Activated CD4-positive, CD25-positive, alpha-beta regulatory T cell (primary cell): ENCODE results near the gene WNT7B.

Experiments used
- DNase-seq, 4 experiments: peaks; one replicate each; lab custom pipeline; 2025; lab: John Stamatoyannopoulos, UW

Gene WNT7B

GRCh38 chr22:45887202-45888131 lies 89.5 kb downstream of the WNT7B start:
- DNase-seq = no peak

- no peak for DNase-seq
Observed at GRCh38 chr22:45886540-45886939, 90.4 kb downstream of the WNT7B start.

DNA sequence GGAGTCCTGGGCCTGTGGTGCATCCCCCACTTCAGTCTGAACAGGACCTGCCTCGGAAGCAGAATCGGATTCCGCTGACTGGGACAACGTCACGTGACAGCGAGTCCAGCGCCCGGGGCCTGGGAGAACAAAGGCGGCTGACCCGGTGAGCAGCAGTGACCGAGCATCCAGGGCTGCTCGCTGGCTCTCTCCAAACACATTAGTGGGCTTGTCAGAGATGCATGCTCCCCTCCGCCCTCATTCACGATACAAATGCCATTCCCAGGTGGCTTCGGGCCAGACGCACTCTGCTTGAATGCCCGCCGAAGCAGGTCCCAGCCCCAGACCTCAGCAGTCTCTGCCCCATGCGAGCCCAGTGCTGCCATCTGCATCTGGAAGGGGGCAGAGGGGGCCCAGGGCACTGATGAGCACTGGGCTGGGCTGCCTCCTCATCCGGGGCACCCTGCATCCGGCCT lies 91.0 kb downstream of the WNT7B start:
- DNase-seq = no peak

DNA sequence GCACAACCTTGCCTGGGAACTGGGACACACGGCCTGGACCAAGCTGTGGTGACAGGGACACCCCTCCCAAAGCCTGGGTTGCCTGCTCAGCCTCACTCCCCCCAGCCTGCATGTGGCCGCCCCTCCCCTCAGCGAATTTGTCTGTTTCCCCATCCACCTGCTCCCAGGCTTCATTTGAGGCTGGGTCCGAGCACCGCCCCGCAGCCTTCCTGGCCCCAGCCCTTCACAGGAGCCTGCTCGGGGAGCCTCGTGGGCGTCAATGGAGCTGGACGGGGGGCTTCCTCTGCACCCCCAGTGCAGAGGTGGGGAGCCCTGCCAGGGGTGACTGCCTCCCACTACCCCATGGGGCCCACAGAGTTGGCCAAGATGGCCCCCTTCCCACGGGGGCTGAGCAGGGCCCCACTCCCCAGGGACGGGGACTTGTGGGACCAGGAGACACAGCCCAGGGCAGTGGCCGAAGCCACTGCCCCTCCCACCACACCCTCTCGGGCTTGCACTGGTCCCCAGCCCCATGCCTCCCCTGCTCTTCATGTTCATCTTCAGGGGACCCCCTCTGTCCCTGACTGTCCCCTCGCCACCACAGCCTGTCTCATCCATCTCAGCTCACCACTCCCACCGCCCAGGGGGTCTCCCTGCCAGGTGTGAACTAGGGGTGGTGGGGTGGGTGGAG lies 91.7 kb downstream of the WNT7B start:
- no peak for DNase-seq

- DNase-seq = no peak
Observed at GRCh38 chr22:45884201-45885062, 92.5 kb downstream of the WNT7B start.

- DNase-seq = no peak
Observed at GRCh38 chr22:45883811-45884170, 93.2 kb downstream of the WNT7B start.

DNA sequence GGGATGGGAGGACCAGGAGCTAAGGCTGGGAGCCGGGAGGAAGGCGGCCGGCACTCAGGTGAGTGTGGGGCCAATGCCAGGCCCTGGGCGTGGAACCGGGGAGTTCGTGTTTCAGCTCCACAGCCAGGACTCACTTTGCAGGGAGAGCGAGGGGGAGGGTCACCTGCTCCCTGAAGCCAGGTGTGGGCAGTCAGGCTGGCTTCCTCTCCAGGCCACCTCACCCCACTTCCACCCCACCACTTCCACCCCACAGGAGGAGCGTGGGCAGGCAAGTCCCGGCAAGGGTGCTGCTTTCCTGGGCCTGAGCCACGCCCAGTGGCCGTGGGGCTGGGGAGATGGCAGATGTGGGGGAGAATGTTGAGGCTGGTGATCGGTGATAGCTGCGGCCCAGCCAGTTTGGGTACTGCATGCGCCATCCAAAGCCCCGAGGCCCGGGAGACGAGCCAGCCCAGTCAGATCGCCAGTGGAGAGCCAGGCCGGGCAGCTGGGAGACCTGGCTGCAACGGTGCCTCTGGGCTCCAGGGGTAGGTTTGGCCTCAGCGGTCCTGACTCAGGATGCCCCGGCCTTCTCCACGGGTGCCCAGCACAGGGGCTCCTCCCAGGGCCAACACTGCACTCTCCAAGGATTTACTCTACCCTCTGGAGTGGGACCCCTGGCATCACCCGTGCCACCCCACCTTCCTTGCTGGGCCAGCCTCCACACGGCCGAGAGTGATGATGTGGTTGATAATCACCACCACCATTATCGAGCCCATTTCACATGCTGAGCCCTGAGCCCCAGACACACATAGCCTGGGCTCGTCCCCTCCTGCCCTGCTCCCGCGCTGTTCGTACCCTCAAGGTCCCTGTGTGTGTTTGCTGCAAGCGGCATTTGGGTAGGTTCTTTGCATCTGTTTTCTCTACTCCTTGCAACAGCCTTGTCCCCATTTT lies 93.8 kb downstream of the WNT7B start:
- no peak for DNase-seq

- DNase-seq = no peak
Observed at GRCh38 chr22:45881524-45881875, 95.5 kb downstream of the WNT7B start.

GRCh38 chr22:45880716-45881523 lies 96.0 kb downstream of the WNT7B start:
- DNase-seq = no peak

DNA sequence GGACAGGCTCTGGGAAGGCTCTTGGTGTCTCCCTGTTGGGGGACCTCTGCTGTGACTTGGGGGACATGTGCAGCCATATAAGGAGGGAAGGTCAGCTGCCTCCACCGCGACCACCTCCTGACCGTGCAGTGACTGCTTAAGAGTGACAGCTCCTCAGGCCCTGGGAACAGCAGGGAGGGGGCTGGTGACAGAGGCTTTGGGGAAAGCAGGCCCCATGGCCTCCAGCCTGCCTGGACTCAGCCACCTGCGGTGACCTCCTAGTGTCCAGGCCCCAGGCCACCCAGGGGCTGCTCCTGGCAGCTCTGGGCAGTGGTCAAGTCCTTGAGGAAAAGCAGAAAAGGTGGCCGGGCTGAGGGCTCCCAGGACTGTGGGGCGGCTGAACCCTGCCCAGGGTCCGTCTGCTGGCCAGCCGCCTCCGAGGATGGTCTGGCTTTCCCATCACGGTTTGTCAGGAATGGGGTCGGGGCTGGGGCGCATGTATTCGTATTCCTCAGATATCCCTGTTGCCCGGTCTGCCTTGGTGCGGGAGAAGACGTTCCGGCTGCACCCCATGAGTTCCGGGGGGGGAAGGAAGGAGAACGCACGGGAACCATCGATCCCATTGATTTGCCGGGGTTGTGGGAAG lies 96.8 kb downstream of the WNT7B start:
- no peak for DNase-seq

DNA sequence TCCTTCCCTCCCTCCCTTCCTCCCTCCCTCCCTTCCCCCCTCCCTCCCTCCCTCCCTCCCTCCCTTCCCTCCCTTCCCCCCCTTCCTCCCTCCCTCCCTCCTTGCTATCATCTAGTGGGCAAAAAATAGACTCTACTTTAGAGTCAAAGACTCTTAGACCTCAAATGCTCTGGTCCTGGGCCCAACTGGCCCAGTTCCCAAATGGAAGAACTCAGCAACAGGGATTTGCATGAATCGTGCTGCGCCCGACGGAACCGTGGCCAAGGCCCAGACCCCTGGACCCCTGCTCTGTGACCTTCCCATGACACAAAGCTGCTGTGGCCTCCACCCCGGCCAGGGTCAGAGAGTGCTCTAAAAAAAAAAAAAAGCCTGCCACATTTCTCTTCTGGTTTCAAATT lies 97.4 kb downstream of the WNT7B start:
- DNase-seq = no peak

DNA sequence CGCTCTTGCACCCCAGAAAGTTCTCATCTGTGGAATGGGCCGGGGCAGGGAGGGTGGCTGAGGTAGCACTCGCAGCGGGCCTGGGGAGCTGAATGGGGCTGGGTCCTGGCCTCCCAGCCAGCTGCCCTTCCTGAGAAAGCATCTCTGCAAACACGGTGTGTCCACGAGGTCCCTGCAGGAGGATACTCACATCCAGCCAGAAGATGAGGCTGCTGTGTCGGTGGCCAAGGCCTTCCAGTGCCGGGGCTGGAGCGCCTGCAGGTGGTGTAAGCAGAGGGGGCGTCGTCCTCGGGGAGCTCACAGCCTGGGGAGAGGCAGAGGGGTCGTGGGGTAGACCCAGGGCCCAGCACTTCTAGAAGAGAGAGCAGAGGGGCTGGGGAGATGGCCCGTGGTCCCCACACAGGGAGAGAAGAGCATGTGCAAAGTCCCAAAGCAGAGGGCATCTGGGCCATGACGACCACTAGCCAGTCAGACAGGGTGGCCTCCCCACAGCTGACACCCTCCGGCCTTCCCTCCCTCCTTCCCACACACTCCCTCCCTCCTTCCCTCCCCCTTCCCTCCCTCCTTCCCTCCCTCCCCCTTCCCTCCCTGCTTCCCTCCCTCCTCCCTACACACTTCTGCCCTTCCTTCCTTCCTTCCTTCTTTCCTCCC lies 97.9 kb downstream of the WNT7B start:
- DNase-seq = no peak

- no peak for DNase-seq
Observed at GRCh38 chr22:45878051-45878781, 98.7 kb downstream of the WNT7B start.

GRCh38 chr22:45877651-45878050 lies 99.3 kb downstream of the WNT7B start:
- no peak for DNase-seq

DNA sequence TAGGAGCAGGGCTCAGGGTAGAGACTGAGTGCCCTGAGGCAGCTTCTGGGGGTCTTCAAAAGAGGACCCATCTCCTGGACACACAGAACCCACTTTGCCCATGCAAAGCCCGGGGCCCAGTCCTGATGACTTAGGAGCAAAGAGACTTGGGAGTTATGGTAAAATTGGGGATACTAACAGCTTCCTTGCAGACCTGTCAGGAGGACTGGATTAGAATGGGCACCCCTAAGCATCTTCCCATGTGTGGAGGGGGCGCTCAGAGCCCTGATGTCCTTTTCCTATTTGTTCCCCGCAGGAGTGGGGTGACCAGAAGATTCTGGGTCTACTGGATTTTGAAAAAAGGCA lies 100.0 kb downstream of the WNT7B start:
- DNase-seq = no peak

DNA sequence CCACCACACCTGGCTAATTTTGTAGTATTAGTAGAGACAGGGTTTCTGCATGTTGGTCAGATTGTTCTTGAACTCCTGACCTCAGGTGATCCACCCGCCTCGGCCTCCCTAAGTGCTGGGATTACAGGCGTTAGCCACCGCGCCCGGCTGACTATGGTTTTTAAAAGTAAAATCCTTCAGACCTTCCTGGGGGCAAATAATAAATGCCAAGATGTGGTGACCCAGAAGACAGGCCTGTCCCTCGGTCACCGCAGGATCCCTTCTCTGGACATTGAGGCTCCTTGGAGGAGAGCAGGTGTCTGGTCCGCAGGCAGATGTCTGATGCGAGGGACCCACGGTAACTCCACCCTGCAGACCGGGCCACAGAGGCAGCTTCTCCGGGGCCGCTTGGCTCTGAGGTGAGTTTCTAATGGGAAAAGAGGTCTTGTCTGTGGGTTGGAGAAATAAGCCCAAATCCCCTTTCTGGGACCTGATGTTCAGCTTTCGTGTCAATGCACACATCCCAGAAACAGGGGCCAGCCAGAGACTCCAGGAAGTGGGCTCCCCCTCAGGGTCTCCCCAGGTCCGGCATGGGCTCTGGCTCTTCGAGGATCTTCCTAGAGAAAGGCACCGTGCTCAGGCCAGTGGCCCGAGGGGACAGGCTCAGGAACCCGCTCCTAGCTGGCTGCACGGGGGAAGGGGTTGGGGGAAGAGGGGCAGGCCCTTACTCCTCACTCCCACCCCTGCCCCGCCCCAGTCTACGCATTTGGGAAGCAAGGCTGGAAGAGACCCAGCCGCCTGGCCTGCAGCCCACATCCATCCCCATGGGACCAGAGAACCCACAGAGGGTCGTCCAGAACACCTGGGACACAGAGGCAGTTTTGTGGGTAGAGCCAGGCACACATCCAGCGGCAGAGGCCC lies 100.6 kb downstream of the WNT7B start:
- no peak for DNase-seq

DNA sequence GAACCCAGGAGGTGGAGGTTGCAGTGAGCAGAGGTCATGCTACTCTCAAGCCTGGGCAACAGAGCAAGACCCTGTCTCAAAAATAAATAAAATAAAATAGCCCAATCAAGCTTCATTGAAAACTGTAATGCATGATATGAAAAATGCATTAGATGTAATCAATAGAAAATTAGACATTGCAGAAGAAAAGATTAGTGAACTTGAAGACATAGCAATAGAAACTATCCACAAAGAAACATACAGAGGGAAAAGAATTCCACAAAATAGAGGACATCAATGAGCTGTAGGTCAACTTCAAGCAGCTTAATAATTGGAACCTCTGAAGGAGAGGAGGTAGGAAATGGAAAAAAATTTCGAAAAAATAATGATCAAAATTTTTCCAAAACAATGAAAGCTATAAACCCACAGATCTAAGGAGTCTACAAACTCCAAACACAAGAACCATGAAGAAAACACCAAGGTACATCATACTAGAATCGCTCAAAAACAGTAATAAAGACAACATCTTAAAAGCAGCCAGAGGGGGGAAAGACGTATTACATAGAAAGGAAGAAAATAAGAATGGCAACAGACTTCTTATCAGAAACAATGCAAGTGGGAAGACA lies 104.2 kb downstream of the WNT7B start:
- DNase-seq = no peak
